KMS-11 (cell line): ENCODE data around the gene CERS6.
"Not testable (repeated sequence)": the region's sequence is repeated elsewhere in the genome, so short reads cannot be mapped to it uniquely, and the experiment has no call there.

Experiments
- H2AFZ ChIP-seq: fragments of 200-600 bp; sonication (generic); 2 replicates; pipeline ENCODE4 v1.6.1; 2016; ENCODE audit warnings: antibody characterized with exemption, mixed run types, low read depth
- H3K27ac ChIP-seq: fragments of 200-600 bp; sonication (generic); 2 replicates; pipeline ENCODE4 v1.6.1; 2016; ENCODE audit warnings: mild to moderate bottlenecking, mixed run types
- H3K27me3 ChIP-seq: fragments of 200-600 bp; sonication (generic); 2 replicates; pipeline ENCODE4 v1.6.1; 2017; ENCODE audit warnings: mild to moderate bottlenecking, low read depth, mixed run types, moderate library complexity; ENCODE audit not compliant: insufficient read depth
- H3K36me3 ChIP-seq: fragments of 200-600 bp; sonication (generic); 2 replicates; pipeline ENCODE4 v1.6.1; 2017; ENCODE audit warnings: mild to moderate bottlenecking, mixed run types; ENCODE audit not compliant: insufficient read depth
- H3K4me1 ChIP-seq: fragments of 200-600 bp; sonication (generic); 2 replicates; pipeline ENCODE4 v1.6.1; 2016; ENCODE audit warnings: mild to moderate bottlenecking, low read depth, mixed run types; ENCODE audit not compliant: poor library complexity, severe bottlenecking
- H3K4me2 ChIP-seq: fragments of 200-600 bp; sonication (generic); 2 replicates; pipeline ENCODE4 v1.7.0; 2016; ENCODE audit warnings: mild to moderate bottlenecking, mixed run types
- H3K4me3 ChIP-seq: fragments of 200-600 bp; sonication (generic); IDR thresholded peaks from 2 replicates; pipeline ENCODE4 v1.6.1; 2017; ENCODE audit warnings: low read depth, low read length, mixed read lengths; ENCODE audit not compliant: insufficient read depth
- H3K79me2 ChIP-seq: fragments of 200-600 bp; sonication (generic); 2 replicates; pipeline ENCODE4 v1.6.1; 2016; ENCODE audit warnings: low read depth, mixed run types; ENCODE audit not compliant: insufficient read depth
- H3K9ac ChIP-seq: fragments of 200-600 bp; sonication (generic); 2 replicates; pipeline ENCODE4 v1.6.1; 2016; ENCODE audit warnings: mild to moderate bottlenecking, mixed run types
- H4K20me1 ChIP-seq: fragments of 200-600 bp; sonication (generic); 2 replicates; pipeline ENCODE4 v1.6.1; 2016; ENCODE audit warnings: mild to moderate bottlenecking, mixed run types; ENCODE audit not compliant: insufficient read depth
- TF ChIP-seq, protein P1 (sequence below): fragments of 200-600 bp; sonication (generic); conservative IDR thresholded peaks from 2 replicates; pipeline ENCODE4 v1.6.1; 2017; ENCODE audit warnings: low read depth, mild to moderate bottlenecking, antibody characterized with exemption, low read length, moderate library complexity, mixed read lengths

Gene CERS6

GRCh38 chr2:168766600-168766999 lies 310.5 kb downstream of the CERS6 start:
- TF ChIP-seq, protein P1, sequence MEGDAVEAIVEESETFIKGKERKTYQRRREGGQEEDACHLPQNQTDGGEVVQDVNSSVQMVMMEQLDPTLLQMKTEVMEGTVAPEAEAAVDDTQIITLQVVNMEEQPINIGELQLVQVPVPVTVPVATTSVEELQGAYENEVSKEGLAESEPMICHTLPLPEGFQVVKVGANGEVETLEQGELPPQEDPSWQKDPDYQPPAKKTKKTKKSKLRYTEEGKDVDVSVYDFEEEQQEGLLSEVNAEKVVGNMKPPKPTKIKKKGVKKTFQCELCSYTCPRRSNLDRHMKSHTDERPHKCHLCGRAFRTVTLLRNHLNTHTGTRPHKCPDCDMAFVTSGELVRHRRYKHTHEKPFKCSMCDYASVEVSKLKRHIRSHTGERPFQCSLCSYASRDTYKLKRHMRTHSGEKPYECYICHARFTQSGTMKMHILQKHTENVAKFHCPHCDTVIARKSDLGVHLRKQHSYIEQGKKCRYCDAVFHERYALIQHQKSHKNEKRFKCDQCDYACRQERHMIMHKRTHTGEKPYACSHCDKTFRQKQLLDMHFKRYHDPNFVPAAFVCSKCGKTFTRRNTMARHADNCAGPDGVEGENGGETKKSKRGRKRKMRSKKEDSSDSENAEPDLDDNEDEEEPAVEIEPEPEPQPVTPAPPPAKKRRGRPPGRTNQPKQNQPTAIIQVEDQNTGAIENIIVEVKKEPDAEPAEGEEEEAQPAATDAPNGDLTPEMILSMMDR: no peak
- no peaks in the 10 kb centered on the region for H3K27me3 ChIP-seq
- no peak overlapping the region for H3K4me2 ChIP-seq
- no peak overlapping the region for H3K27ac ChIP-seq
- no peaks in the 10 kb centered on the region for H4K20me1 ChIP-seq
- no peak overlapping the region for H3K9ac ChIP-seq
- H3K4me3 ChIP-seq: no peak overlapping the region
- no peaks in the 10 kb centered on the region for H3K36me3 ChIP-seq
- H2AFZ ChIP-seq: no peak overlapping the region
- H3K79me2 ChIP-seq: no peaks in the 10 kb centered on the region
- H3K4me1 ChIP-seq: no peaks in the 10 kb centered on the region

DNA sequence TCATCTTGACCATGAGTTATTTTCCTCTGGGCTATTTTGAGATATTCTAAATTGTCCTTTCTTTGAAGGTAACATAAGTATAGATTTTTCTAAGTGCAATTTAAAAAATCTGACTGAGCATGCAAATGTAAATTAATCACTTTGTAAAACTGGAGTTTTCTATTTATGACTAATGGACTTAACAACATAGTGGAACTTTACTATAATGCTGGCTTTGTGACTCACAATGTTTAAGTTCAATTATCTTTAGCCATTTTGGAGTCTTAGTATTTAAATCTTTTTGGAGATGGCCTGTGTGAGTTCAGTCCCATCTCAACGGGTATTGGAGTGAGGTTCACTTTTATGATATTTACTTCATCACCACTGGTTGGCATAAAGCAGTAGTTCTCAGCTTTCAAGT lies 311.2 kb downstream of the CERS6 start:
- TF ChIP-seq, protein P1: no peak
- no peaks in the 10 kb centered on the region for H3K36me3 ChIP-seq
- no peak overlapping the region for H2AFZ ChIP-seq
- H3K27me3 ChIP-seq: no peaks in the 10 kb centered on the region
- H3K79me2 ChIP-seq: no peaks in the 10 kb centered on the region
- no peaks in the 10 kb centered on the region for H3K4me1 ChIP-seq
- no peak overlapping the region for H3K4me2 ChIP-seq
- no peak overlapping the region for H3K9ac ChIP-seq
- no peak overlapping the region for H3K4me3 ChIP-seq
- no peak overlapping the region for H3K27ac ChIP-seq
- no peaks in the 10 kb centered on the region for H4K20me1 ChIP-seq

GRCh38 chr2:168768357-168768756 lies 312.3 kb downstream of the CERS6 start:
- H3K9ac ChIP-seq, H2AFZ ChIP-seq, H3K27ac ChIP-seq, H3K4me3 ChIP-seq, H3K79me2 ChIP-seq, H3K4me2 ChIP-seq, H4K20me1 ChIP-seq, H3K27me3 ChIP-seq, H3K4me1 ChIP-seq, H3K36me3 ChIP-seq: not testable (repeated sequence)

DNA sequence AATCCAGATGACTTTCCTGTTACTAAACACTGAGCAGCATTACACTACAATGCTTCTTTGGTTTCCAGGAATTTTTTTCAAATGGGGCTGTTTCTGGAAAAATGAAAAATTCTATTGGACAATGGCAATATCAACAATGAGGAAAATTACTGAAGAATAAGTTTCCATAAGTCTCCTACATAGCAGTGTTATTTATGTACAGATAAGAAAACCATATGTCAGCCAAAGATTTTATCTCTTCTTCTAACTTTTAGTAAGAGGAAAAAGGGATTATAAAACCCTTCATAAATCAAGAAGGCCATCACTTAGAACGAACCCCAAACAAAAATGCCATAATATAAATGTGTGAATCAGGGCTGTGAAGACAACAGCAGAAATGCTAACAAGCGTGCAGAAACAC lies 314.7 kb downstream of the CERS6 start:
- TF ChIP-seq, protein P1: no peak
- H3K4me3 ChIP-seq: no peak overlapping the region
- no peak overlapping the region for H3K4me2 ChIP-seq
- no peaks in the 10 kb centered on the region for H3K36me3 ChIP-seq
- H3K4me1 ChIP-seq: no peaks in the 10 kb centered on the region
- H2AFZ ChIP-seq: no peak overlapping the region
- no peaks in the 10 kb centered on the region for H4K20me1 ChIP-seq
- no peaks in the 10 kb centered on the region for H3K79me2 ChIP-seq
- no peak overlapping the region for H3K9ac ChIP-seq
- H3K27me3 ChIP-seq: no peaks in the 10 kb centered on the region
- no peak overlapping the region for H3K27ac ChIP-seq

DNA sequence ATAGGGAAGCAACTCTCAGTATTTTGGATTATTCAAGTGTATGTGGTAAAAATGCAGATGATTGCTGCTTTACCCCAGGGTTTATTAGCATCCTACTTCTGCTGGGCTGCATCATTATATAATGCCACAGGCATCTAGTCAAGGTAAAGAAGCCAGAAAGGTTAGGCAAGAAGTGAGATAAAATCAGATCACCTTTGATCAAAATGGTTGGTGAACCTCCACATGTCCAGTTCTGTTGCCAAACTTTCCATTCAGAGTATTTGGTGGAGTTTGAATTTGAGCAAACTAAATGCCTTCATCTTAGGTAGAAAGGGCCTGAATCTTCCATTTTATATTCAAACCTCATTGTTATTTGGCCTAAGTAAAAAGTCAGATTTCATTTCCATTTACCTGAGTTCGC lies 316.6 kb downstream of the CERS6 start:
- no peak overlapping the region for H2AFZ ChIP-seq
- TF ChIP-seq, protein P1: no peak
- H3K36me3 ChIP-seq: no peaks in the 10 kb centered on the region
- H3K4me3 ChIP-seq: no peak overlapping the region
- H4K20me1 ChIP-seq: no peaks in the 10 kb centered on the region
- H3K27ac ChIP-seq: no peak overlapping the region
- no peaks in the 10 kb centered on the region for H3K79me2 ChIP-seq
- no peaks in the 10 kb centered on the region for H3K4me1 ChIP-seq
- no peaks in the 10 kb centered on the region for H3K27me3 ChIP-seq
- H3K4me2 ChIP-seq: no peak overlapping the region
- H3K9ac ChIP-seq: no peak overlapping the region
